Muscle layer of colon (tissue), 2 donors: Measurements from ENCODE around the gene ARF6.
A peak's percentile ranks its signal among the peaks of the same experiment; 100 is the strongest.

ENCODE experiments used
- H3K27ac ChIP-seq: one replicate; pipeline ENCODE4 v1.7.0; 2013; ENCODE audit warnings: low read depth, mild to moderate bottlenecking, low read length, moderate library complexity
- H3K27me3 ChIP-seq, 2 donors: one replicate each; pipeline ENCODE4 v1.7.0; 2013; ENCODE audit warnings: low read length in 2 of 2, mild to moderate bottlenecking in 2 of 2; ENCODE audit not compliant: insufficient read depth in 2 of 2, control insufficient read depth in 1 of 2
- H3K36me3 ChIP-seq: one replicate; pipeline ENCODE4 v1.7.0; 2013; ENCODE audit warnings: mild to moderate bottlenecking, low read length; ENCODE audit not compliant: insufficient read depth
- H3K4me1 ChIP-seq: one replicate; pipeline ENCODE4 v1.7.0; 2013; ENCODE audit warnings: mild to moderate bottlenecking, low read length; ENCODE audit not compliant: insufficient read depth
- H3K4me3 ChIP-seq, 2 donors: one replicate each; pipeline ENCODE4 v1.7.0; 2013; ENCODE audit warnings: low read length in 2 of 2, low read depth in 1 of 2, mild to moderate bottlenecking in 1 of 2, moderate library complexity in 1 of 2
- H3K9ac ChIP-seq: one replicate; pipeline ENCODE4 v1.7.0; 2013; ENCODE audit warnings: low read length
- H3K9me3 ChIP-seq: one replicate; pipeline ENCODE4 v1.7.0; 2013; ENCODE audit warnings: mild to moderate bottlenecking, low read length
- donor health status: abdominal sarcoma.
- donor health status: Adenocarcinoma of cecum.

Gene ARF6

DNA sequence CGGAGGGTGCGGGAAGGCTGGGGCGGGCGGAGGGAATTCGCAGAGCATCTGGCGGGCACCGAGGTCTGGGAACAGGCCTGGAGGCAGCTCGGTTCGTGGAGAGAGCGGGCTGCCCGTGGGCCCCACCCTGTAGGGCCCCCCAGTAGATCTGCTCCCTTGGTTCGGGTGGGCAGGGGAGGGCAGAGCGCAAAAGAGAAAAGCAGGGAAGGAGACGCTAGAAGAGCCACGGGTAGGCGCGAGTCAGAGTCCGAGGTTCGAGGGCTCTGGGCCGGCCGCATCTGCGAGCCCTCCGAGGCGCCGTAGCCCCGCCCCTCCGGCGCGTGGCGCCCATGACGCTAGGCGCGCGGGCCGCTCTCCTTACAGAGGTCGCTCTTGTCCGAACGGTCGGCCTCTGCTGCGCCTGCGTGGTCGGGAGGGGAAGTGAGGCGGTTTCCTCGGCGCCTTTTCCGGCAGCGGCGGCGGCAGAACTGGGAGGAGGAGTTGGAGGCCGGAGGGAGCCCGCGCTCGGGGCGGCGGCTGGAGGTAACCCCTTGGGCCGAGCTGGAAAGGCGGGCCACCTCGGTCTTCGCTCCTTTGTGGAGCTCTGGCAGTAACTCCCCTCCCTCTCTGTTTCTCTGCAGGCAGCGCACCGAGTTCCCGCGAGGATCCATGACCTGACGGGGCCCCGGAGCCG, at the start of gene ARF6:
Gene ARF6 (plus strand): TSS at position 447 of the 673 bp plus-strand sequence. CDS start 655 bp downstream, outside the sequence.
- no peaks in the 10 kb centered on the region for H3K27me3 ChIP-seq
- peak within 1 kb of the TSS; percentile 98 for H3K9ac ChIP-seq
- H3K4me3 ChIP-seq: peak within 1 kb of the TSS; percentile 98 to 100
- peaks cover 11% of the 10 kb centered on the region for H3K36me3 ChIP-seq
- H3K4me1 ChIP-seq: peaks cover 37% of the 10 kb centered on the region
- peak within 1 kb of the TSS; percentile 99 for H3K27ac ChIP-seq
- H3K9me3 ChIP-seq: no peaks in the 10 kb centered on the region

DNA sequence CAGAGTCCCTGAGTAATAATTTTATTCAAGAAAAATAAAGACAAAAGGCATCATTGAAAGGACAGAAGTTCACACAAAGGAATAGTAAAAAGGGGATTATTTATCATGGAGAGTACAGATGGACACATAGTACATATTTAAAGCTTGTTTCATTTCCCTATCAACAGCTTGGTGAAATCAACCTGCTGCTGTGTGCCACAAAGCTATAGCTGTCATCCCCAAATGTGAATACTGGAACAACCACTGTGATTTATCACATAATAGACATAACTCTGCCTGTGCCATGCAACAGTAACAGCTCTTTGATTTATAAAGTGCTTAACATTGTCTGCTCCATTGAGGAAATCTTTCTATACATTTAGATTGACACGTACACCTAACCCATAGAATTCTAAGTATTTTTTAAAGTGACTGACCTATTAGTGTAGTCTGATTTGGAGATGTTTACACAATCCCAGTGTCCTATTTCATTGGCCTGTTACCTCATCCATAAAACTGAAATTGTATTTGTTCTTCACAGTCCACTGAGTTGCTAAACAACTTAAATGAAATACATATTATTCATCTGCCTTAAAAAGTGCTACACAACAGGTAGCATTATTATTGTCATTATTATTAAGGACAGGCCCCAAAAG, 43.6 kb upstream of the ARF6 start:
- H3K36me3 ChIP-seq: peaks cover 28% of the 10 kb centered on the region
- no peaks in the 10 kb centered on the region for H3K27me3 ChIP-seq

DNA sequence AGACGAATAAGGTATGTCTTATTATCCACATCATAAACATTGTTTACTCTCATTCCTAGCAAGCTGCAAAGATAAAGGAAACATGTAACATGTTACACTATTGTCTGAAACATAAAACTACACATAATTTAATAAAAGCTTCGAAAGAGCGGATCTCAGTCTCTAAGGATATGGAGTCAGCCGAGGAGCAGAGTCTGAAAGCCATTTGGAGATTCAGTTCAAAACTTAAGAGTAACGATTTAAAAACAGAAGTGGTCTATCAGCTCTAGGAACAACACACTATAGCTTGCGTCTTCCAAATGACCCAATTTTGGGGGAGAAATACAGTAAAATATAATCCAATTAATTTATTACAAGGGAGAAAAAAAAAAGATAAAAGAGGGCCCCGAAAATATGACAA, 41.1 kb upstream of the ARF6 start:
- Histone ChIP-seq H3K27me3 (no peaks in the 10 kb centered on the region), H3K36me3 (peaks cover 21% of the 10 kb centered on the region), H3K4me1 (peaks cover 10% of the 10 kb centered on the region), H3K4me3 (peak overlapping the region; percentile 66 to 100), H3K27ac (peak overlapping the region; percentile 84), H3K9me3 (no peaks in the 10 kb centered on the region), H3K9ac (peak overlapping the region; percentile 99)

More for the DNA sequence above, 43.6 kb upstream of the ARF6 start:
- Histone ChIP-seq H3K4me3 (no peak overlapping the region), H3K9me3 (no peaks in the 10 kb centered on the region), H3K4me1 (peaks cover 10% of the 10 kb centered on the region), H3K9ac (no peak overlapping the region), H3K27ac (no peak overlapping the region)

DNA sequence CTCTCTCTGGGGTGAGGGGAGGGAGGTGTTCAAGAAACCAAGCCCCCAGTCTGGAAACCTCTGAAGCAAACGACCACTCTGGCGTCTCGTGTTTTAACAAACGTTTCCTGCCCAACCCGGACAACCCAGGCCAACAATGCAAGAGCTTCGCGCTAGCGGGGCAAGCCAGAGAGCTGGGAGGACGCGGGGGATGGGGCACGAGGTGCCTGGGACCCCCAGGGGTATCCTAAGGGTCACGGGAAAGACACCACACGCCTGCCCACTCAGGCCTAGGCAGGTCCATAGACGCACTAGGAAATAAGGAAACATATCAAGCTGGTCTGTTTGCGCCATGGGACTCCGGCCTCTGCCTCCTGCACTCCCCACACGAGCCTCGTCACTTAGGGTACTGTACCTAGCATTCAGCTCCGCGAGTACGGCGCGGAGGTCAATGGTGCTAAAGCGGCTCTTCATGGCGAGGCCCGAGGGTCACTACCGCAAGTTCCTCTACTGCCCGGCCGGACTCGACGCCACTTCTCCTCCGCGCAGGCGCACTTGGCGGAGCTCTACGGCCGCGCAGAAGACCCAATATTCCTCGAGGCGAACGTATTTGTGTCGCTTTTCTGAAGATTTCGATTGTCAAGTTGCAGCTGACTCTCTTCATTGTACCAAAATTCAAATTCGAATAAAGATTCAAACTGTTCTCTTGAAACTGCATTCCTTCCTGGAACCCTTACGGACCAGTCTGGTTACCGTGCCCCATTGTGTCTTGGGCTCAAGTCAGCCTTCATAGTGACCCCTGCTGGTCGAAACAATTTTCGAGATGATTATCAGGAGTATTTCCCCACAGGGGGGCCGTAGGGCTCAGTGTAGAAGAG, 40.4 kb upstream of the ARF6 start, which contains the start of gene NEMF:
Gene NEMF (minus strand): TSS at position 488 of the 857 bp plus-strand sequence. CDS start 35 bp downstream, at position 453.
- Histone ChIP-seq H3K9ac (peak within 1 kb of the TSS; percentile 99), H3K27ac (peak within 1 kb of the TSS; percentile 84), H3K27me3 (no peaks in the 10 kb centered on the region), H3K36me3 (peaks cover 21% of the 10 kb centered on the region), H3K9me3 (no peaks in the 10 kb centered on the region), H3K4me3 (peak within 1 kb of the TSS; percentile 66 to 100), H3K4me1 (peaks cover 10% of the 10 kb centered on the region)

DNA sequence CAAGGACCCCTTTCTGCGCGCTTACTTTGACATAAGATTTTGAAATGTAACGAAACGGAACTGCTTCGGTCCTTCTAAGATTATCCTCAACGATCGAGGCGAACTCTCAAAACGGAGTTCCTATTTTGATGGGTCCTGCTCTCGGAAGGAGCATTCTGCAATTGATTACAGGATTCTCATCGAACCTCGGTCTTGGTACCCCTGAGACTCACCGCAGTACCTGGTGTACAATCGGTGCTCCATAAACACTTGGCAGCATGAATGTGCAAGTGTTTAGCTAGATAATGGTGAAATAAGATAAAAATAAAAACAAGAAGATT, 39.8 kb upstream of the ARF6 start:
- peaks cover 21% of the 10 kb centered on the region for H3K36me3 ChIP-seq
- H3K27ac ChIP-seq: peak overlapping the region; percentile 84
- peak overlapping the region; percentile 66 to 100 for H3K4me3 ChIP-seq
- H3K9ac ChIP-seq: peak overlapping the region; percentile 99
- H3K4me1 ChIP-seq: peaks cover 10% of the 10 kb centered on the region
- no peaks in the 10 kb centered on the region for H3K27me3 ChIP-seq
- H3K9me3 ChIP-seq: no peaks in the 10 kb centered on the region

DNA sequence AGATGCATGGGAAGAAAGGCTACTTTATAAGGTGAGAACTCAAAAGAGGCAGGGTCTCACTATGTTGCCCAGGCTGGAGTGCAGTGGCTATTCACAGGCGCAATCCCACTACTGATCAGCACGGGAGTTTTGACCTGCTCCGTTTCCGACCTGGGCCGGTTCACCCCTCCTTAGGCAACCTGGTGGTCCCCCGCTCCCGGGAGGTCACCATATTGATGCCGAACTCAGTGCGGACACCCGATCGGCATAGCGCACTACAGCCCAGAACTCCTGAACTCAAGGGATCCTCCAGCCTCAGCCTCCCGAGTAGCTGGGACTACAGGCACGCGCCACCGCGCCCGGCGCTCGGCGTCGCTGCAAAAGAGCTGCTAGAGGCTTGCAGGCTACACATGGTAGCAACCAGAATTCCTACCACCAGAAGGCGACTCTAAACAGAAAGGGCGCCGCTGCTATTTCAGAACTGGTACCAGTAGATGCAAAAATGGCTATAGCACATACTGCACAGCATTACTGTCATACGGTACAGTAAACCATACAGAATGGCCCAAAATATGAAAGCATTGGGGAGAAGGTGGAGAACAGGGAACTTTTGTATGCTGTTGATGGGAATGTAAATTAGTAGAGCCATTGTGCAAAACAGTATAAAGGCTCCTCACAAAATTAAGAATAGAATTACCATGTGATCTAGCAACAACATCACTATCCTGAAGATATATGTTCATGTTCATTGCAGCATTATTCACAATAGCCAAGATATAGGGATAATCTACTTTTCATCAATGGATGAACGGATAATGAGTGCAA, 39.1 kb upstream of the ARF6 start:
- H3K27me3 ChIP-seq: no peaks in the 10 kb centered on the region
- peaks cover 18% of the 10 kb centered on the region for H3K36me3 ChIP-seq
- peaks cover 10% of the 10 kb centered on the region for H3K4me1 ChIP-seq
- H3K9ac ChIP-seq: no peak overlapping the region
- no peaks in the 10 kb centered on the region for H3K9me3 ChIP-seq
- peak overlapping the region; percentile 66 to 100 for H3K4me3 ChIP-seq
- H3K27ac ChIP-seq: peak overlapping the region; percentile 84

DNA sequence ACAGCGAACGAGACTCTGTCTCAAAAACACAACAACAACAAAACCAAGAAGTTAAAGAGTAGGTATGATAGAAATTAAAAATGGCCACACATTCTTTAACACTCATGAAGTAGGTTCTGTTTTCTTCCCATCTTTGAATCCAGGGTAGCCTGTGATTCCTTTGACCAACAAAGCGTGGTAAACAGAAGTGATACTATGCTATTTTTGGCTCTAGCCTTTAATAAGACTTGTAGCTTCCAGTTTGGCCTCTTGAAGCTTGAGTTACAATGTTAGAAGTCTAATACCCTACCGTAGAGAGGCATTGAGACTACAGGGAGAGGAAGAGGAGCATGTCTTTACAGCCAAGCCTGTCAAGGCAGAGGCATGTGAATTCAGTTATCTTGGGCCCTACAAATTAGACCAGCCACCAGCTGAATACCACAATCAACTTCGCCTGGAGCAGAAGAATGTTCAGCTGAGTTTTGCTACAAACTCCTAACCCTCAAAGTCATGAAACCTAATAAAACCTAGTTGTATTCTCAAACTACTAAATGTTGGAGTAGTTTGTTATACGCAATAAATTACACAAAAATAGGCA, 35.4 kb upstream of the ARF6 start:
- Histone ChIP-seq H3K9me3 (no peaks in the 10 kb centered on the region), H3K4me3 (no peak overlapping the region), H3K4me1 (peaks cover 5% of the 10 kb centered on the region), H3K27ac (no peak overlapping the region), H3K27me3 (no peaks in the 10 kb centered on the region), H3K36me3 (no peaks in the 10 kb centered on the region), H3K9ac (no peak overlapping the region)

DNA sequence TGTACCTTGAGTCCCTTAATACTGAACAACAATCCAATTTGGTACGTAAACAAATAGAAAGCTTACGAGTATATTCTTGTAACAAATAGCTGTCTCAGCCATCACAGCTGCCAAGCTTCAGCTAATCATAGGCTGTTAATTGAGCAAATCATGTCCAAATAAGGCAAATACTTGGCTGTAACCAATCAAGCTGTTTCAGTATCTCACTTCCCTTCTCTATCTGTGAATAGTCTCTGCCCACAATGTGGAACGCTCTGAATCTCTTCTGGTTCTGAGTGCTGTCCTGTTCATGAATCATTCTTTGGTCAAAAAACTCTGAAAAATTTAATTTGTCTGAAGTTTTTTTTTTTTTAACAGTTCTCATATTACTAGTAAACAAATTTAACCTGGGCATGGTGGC, 34.5 kb upstream of the ARF6 start:
- no peak overlapping the region for H3K27ac ChIP-seq
- H3K9me3 ChIP-seq: no peaks in the 10 kb centered on the region
- H3K4me3 ChIP-seq: no peak overlapping the region
- H3K36me3 ChIP-seq: no peaks in the 10 kb centered on the region
- H3K27me3 ChIP-seq: no peaks in the 10 kb centered on the region
- H3K9ac ChIP-seq: no peak overlapping the region
- H3K4me1 ChIP-seq: peaks cover 5% of the 10 kb centered on the region

DNA sequence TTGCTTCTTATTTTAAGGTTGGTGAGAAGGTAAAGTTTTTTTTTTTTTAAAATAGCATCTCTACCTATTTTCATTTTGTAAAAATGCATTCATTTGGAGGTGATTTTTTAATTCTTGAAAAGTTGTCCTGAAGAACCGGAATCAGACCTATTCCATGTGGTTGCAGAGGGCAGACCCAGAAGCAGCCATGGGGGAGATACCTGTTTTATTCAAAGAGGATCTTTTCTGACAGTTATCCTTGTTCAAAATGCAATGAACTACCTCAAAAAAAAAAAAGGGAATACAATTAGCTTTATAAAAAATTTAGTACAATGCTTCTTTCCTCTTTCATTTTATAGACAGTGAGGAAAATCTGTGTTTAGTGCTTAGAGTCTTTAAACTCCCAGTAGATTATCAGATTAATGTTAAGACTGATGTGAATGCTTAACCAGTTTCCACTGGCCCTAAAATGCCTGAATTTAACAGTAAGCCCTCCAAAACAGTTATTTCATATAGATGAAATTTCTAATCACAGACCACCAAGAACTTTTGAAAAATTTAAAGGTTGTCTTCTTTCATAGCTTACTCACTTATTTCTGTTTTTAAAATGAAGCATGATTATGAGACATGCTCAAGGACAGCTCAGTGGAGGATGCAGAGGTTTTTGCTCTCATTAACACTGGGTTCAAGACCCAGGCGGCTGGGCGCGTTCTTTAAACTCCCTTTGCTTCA, 31.7 kb upstream of the ARF6 start:
- no peaks in the 10 kb centered on the region for H3K9me3 ChIP-seq
- peaks cover 15% of the 10 kb centered on the region for H3K4me1 ChIP-seq
- no peaks in the 10 kb centered on the region for H3K36me3 ChIP-seq
- peak overlapping the region; percentile 91 for H3K9ac ChIP-seq
- peak overlapping the region; percentile 97 for H3K27ac ChIP-seq
- H3K4me3 ChIP-seq: peak overlapping the region; percentile 41 to 87
- H3K27me3 ChIP-seq: no peaks in the 10 kb centered on the region

DNA sequence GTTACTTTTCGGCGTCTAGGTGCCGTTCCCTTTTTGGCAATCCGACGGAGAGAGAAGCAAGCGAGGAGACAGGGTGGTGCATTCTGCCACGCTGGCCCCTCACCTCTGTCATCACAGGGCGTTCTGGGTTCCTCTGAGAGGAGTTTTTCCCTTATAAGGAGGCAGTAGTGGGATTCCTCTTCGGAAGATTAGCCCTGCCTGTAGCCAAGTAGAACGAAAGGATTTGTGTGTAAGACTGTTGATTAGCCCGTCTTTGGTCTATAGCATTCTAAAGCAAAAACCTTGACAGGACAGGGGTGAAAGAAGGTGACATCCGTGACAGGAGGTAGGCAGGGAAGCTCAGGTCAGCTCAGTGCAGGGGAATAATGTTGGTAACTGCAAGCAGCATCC, 31.2 kb upstream of the ARF6 start:
- Histone ChIP-seq H3K9ac (peak overlapping the region; percentile 91), H3K36me3 (no peaks in the 10 kb centered on the region), H3K9me3 (no peaks in the 10 kb centered on the region), H3K4me1 (peaks cover 15% of the 10 kb centered on the region), H3K27ac (peak overlapping the region; percentile 97), H3K4me3 (peak overlapping the region; percentile 41 to 87), H3K27me3 (no peaks in the 10 kb centered on the region)
